GM12878 (cell line): ENCODE data around the gene RPL22. TPM values are rescaled to one million over a fixed set of nuclear protein-coding genes. Genes with fewer than 3 reads are reported as not detected.

Experiments
- ATAC-seq: fragments of 200-7000 bp; cut with Tn5 transposase; 3 replicates; pipeline ENCODE4 v1.9.1; 2020; ENCODE audit warnings: mild to moderate bottlenecking, moderate library complexity
- BruUV-seq: library from RNA; stranded (reverse); fragments of 400-500 nt; replicated peaks from 2 replicates; lab custom pipeline; 2021; lab: Mats Ljungman, UMichigan
- CTCF ChIA-PET: fragments of 300-600 bp; sonication (Branson Sonifier 250); formaldehyde crosslinking; extraction: SDS; loops from one replicate; lab custom pipeline; 2021; ENCODE audit warnings: inconsistent platforms; lab: Yijun Ruan, JAX
- POLR2A ChIA-PET: fragments of 350-600 bp; formaldehyde crosslinking; extraction: SDS; loops from one replicate; lab custom pipeline; 2021; ENCODE audit warnings: inconsistent platforms; lab: Charles Lee
- RAD21 ChIA-PET: fragments of 300-600 bp; sonication (Branson Sonifier 250); formaldehyde crosslinking; loops from one replicate; lab custom pipeline; 2023; ENCODE audit warnings: antibody characterized with exemption; ENCODE audit not compliant: unreplicated experiment; lab: Charles Lee
- SMC1A ChIA-PET: fragments of 300-600 bp; sonication (Branson Sonifier 250); formaldehyde crosslinking; loops from one replicate; lab custom pipeline; 2023; ENCODE audit not compliant: unreplicated experiment, uncharacterized antibody; lab: Charles Lee
- DNase-seq: peaks from one replicate; pipeline ENCODE4 v3.0.0-alpha.2; 2011; ENCODE audit warnings: low read depth, low spot score
- FAIRE-seq: peaks from 3 replicates; lab custom pipeline; 2011; peaks lifted over from hg19 to GRCh38; lab: Jason Lieb, UNC
- H2AFZ ChIP-seq: 2 replicates; pipeline ENCODE4 v1.6.0; 2011; ENCODE audit warnings: low read depth, low read length, control low read depth; ENCODE audit not compliant: control insufficient read depth
- H3K27ac ChIP-seq: 2 replicates; pipeline ENCODE4 v1.5.1; 2011; ENCODE audit warnings: control low read depth; ENCODE audit not compliant: control insufficient read depth, insufficient read depth
- H3K27me3 ChIP-seq, 2 experiments: replicated peaks in 1 of 2; 2 replicates each; pipeline versions ENCODE4 v1.6.0 to v1.6.1; 2011; ENCODE audit warnings: low read length in 1 of 2; ENCODE audit not compliant: control insufficient read depth in 2 of 2, insufficient read depth in 2 of 2
- H3K36me3 ChIP-seq, 2 experiments: 2 replicates each; pipeline ENCODE4 v1.5.1; 2011; ENCODE audit warnings: low read length in 1 of 2; ENCODE audit not compliant: control insufficient read depth in 2 of 2, insufficient read depth in 2 of 2
- H3K4me1 ChIP-seq: 2 replicates; pipeline ENCODE4 v1.6.1; 2011; ENCODE audit warnings: mild to moderate bottlenecking, low read length, moderate library complexity, mixed read lengths; ENCODE audit not compliant: control insufficient read depth, insufficient read depth
- H3K4me2 ChIP-seq: 2 replicates; pipeline ENCODE4 v1.6.0; 2011; ENCODE audit warnings: control low read depth; ENCODE audit not compliant: control insufficient read depth, insufficient read depth
- H3K4me3 ChIP-seq: fragments of 200-600 bp; sonication (generic); 2 replicates; pipeline ENCODE4 v1.5.1; 2016
- H3K79me2 ChIP-seq: 2 replicates; pipeline ENCODE4 v1.6.0; 2011; ENCODE audit warnings: low read length; ENCODE audit not compliant: control insufficient read depth, insufficient read depth
- H3K9ac ChIP-seq: 2 replicates; pipeline ENCODE4 v1.8.0; 2011; ENCODE audit warnings: low read length, control low read depth, mixed read lengths; ENCODE audit not compliant: control insufficient read depth, insufficient read depth
- H3K9me3 ChIP-seq: replicated peaks from 3 replicates; pipeline ENCODE4 v1.5.1; 2011; ENCODE audit warnings: mild to moderate bottlenecking, low read length; ENCODE audit not compliant: control insufficient read depth, insufficient read depth
- H4K20me1 ChIP-seq: 2 replicates; pipeline ENCODE4 v1.6.0; 2011; ENCODE audit not compliant: control insufficient read depth, insufficient read depth
- BACH1 ChIP-seq: fragments of 450-650 bp; IDR thresholded peaks from 2 replicates; pipeline ENCODE4 v1.6.1; 2017; ENCODE audit warnings: mild to moderate bottlenecking, borderline replicate concordance
- HDGF ChIP-seq: fragments of 450-650 bp; IDR thresholded peaks from 2 replicates; pipeline ENCODE4 v1.6.1; 2016; ENCODE audit warnings: antibody characterized with exemption
- SMC3 ChIP-seq: IDR thresholded peaks from 2 replicates; pipeline ENCODE4 v1.6.1; 2011; ENCODE audit warnings: low read length, improper control_type of control experiment, borderline replicate concordance
- SUZ12 ChIP-seq: fragments of 200-600 bp; sonication (generic); IDR thresholded peaks from one replicate; pipeline ENCODE4 v1.6.1; 2018; ENCODE audit warnings: antibody characterized with exemption, mild to moderate bottlenecking; ENCODE audit not compliant: unreplicated experiment
- YY1 ChIP-seq: IDR thresholded peaks from 2 replicates; pipeline ENCODE4 v1.6.1; 2011; ENCODE audit warnings: low read depth, mild to moderate bottlenecking, low read length
- WGBS: methylation state at CpG from one replicate; pipeline ENCODE4 v1.1.6; 2016; ENCODE audit warnings: low lambda C conversion rate; ENCODE audit not compliant: insufficient replicate concordance, insufficient coverage; ENCODE audit errors: missing lambda C conversion rate; 5-methylcytosine and 5-hydroxymethylcytosine counted together
- in situ Hi-C: fragments of 300-500 bp; cut with MboI; formaldehyde crosslinking; loops from 9 replicates; pipeline ENCODE4 v1.14.3; 2018; ENCODE audit warnings: mixed read lengths
- intact Hi-C: fragments of 100-400 bp; cut with micrococcal nuclease; formaldehyde crosslinking; loops from one replicate; pipeline ENCODE4 v1.14.2; 2022; ENCODE audit not compliant: unreplicated experiment
- polyA plus RNA-seq, 11 experiments: library from polyadenylated mRNA; depleted of rRNA in 4 of 11; unstranded in 6 of 11; stranded (reverse) in 5 of 11; fragments of >200 nt; fragmentation: Nextera tagmentation in 4 of 11; fragmentation: Illumina TruSeq in 1 of 11; extraction: Ambion mirVana in 4 of 11; extraction: Trizol in 1 of 11; gene quantifications; 1 replicate in 1 of 11; 2 replicates in 10 of 11; pipeline versions ENCODE4 v1.2.1 to v1.2.3, GENCODE V29; 2011 to 2016; ENCODE audit warnings: inconsistent platforms in 2 of 11, missing spikeins in 2 of 11, low read depth in 1 of 11
- total RNA-seq, 4 experiments: library from RNA; depleted of rRNA in 3 of 4; stranded (reverse); fragments of >200 nt in 3 of 4; fragmentation: Illumina TruSeq in 1 of 4; extraction: Trizol in 1 of 4; gene quantifications; 2 replicates each; pipeline versions ENCODE4 v1.2.1 to v1.2.3, GENCODE V29; 2013 to 2021
- TF ChIP-seq, protein P1 (sequence below): fragments of 450-650 bp; formaldehyde crosslinking; IDR thresholded peaks from 2 replicates; pipeline ENCODE4 v1.5.0; 2022; ENCODE audit warnings: mild to moderate bottlenecking, missing genetic modification characterization

The RPL22 gene
- total and polyA plus RNA-seq, 10 of the 15 experiments (the other 5 are each of a cell fraction or from before 2014, with no cell fraction given), result 191 to 560 (median 430) TPM

DNA sequence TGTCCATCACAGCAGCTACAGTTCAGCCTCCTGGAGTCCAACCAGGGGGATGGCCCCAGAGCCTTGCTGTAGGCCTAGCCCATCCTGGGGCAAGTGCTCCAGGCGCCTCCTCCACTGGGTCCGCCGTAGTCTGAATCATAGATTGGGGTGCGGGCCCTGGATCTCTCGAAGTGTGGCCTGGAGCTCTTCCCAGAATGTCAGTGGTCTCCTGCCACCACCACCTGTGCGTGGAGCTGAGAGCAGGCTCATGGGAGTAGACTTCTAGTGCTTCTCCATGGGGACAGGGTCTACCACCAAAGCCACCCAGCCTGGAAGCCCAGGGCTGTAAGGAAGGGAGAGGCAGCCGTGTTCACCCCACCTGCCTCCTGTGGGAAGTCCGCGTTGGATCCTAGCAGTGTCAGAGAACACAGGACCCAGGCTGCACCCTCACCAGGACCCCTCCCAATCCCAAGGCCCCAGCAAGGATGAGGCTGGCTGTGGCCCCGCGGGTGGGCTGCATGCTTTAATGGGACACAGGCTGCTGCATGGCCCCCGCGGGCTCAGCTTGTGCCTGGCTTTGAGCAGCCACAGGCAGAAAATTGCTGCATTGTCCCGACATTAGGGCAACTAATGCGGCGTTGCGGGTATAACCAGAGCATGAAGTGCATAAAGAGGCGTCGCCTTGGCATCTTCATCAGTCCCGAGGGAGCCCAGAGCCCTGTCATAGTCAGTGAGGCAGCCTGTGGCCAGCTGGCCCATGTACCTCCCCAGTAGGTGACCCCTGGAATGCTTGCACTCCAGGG, 43.8 kb upstream of the RPL22 start (continued):
- TF ChIP-seq SMC3 (no peak), BACH1 (no peak), HDGF (no peak)
- TF ChIP-seq, protein P1, sequence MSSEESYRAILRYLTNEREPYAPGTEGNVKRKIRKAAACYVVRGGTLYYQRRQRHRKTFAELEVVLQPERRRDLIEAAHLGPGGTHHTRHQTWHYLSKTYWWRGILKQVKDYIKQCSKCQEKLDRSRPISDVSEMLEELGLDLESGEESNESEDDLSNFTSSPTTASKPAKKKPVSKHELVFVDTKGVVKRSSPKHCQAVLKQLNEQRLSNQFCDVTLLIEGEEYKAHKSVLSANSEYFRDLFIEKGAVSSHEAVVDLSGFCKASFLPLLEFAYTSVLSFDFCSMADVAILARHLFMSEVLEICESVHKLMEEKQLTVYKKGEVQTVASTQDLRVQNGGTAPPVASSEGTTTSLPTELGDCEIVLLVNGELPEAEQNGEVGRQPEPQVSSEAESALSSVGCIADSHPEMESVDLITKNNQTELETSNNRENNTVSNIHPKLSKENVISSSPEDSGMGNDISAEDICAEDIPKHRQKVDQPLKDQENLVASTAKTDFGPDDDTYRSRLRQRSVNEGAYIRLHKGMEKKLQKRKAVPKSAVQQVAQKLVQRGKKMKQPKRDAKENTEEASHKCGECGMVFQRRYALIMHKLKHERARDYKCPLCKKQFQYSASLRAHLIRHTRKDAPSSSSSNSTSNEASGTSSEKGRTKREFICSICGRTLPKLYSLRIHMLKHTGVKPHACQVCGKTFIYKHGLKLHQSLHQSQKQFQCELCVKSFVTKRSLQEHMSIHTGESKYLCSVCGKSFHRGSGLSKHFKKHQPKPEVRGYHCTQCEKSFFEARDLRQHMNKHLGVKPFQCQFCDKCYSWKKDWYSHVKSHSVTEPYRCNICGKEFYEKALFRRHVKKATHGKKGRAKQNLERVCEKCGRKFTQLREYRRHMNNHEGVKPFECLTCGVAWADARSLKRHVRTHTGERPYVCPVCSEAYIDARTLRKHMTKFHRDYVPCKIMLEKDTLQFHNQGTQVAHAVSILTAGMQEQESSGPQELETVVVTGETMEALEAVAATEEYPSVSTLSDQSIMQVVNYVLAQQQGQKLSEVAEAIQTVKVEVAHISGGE (CRISPR knock-in tag), result no peak

DNA sequence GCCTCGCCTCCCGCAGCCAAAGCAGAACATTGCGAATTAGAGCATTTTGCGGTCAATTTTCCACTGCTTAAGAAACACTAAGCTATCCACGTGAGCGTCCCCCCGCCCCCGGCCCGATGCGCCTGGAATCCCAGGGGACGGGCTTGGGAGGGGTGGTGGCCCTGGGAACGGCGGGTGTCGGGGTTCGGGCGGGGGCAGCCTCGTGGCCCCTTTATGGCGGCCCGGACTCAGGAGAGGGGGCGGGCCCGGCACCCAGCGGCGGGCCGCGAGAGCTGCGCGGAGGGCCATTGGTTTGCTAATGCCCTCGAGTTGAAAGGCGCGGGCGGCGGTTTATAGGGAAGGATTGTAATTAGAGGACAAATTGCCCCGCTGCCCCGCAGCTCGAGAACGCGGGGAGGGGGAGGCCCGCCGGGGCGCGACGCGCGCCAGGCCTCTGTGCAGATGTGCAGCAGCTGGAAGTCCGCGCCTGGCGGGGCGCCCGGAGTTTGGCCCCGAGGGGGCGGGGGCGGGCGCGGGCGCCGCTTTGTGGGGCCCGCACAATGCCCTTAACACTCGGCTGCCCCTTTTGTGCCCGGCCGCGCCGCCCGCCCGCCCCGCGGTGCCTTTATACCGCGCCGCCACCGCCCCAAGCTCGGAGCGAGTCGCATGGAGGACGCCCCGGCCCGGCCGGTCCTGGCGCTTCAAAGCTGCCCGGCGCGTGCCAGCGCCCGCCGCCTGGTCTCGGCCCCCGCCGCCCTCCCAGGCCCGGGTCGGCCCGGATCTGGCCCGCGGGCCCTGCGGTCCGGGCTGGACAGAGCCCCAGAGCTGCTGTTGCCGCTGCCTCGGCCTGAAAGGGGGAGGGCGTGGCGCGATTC, 42.7 kb upstream of the RPL22 start:
- Histone ChIP-seq H3K27me3 (peaks cover 17 to 24% of the 10 kb centered on the region in 2 experiments), H3K27ac (no peak overlapping the region), H2AFZ (no peak overlapping the region), H3K9me3 (no peaks in the 10 kb centered on the region), H3K9ac (no peak overlapping the region), H3K4me1 (peaks cover 5% of the 10 kb centered on the region), H4K20me1 (no peaks in the 10 kb centered on the region), H3K79me2 (no peaks in the 10 kb centered on the region), H3K4me3 (no peak overlapping the region), H3K36me3 (no peaks in the 10 kb centered on the region), H3K4me2 (no peak overlapping the region)
- no TSS peak for BruUV-seq
- intact Hi-C loops (no loop called here), in situ Hi-C loops (no loop called here)
- SMC1A ChIA-PET, result no interaction called here
- POLR2A ChIA-PET, result no interaction called here
- ATAC-seq, result no peak
- 4% methylated on average over 59 of the region's 99 CpGs for WGBS
- RAD21 ChIA-PET, result no interaction called here
- FAIRE-seq, result no peak
- TF ChIP-seq SUZ12, result peak; percentile 28
- TF ChIP-seq YY1, result no peak
- CTCF ChIA-PET, result no interaction called here
- no peak for DNase-seq
